ENCODE measurements around the gene SCN8A.

SCN8A gene

DNA sequence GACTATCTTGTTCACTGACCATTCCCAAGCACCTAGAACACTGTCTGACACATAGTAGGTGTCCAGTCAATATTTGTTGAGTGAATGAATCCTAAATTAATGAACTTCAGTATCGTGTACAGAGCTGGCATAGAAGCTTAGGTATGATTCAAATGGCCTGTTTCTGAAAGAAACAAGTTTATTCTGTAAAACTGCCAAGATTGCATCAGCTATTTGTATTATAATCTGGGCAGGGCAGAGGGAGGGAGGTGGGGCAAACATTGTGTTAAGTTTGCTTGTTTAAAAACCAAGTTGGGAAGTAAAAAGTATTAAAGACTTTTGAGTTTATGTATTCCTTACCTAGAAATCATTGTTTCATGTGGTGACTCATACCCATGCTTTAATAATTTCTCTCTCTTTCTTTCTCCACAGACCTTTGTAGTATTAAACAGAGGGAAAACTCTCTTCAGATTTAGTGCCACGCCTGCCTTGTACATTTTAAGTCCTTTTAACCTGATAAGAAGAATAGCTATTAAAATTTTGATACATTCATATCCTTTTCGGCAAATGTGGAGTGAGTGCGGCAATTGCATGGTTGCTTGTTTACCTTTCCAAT is 92.8 kb downstream of the SCN8A start:
- TF ChIP-seq POLR2AphosphoS5 (IDR thresholded peaks at IDR 0.05; ENCODE audit: low read depth), result no peak
- no peak for TF ChIP-seq SPI1 (IDR thresholded peaks at IDR 0.05; ENCODE audit: borderline replicate concordance, low read depth)
- TF ChIP-seq, protein P1, sequence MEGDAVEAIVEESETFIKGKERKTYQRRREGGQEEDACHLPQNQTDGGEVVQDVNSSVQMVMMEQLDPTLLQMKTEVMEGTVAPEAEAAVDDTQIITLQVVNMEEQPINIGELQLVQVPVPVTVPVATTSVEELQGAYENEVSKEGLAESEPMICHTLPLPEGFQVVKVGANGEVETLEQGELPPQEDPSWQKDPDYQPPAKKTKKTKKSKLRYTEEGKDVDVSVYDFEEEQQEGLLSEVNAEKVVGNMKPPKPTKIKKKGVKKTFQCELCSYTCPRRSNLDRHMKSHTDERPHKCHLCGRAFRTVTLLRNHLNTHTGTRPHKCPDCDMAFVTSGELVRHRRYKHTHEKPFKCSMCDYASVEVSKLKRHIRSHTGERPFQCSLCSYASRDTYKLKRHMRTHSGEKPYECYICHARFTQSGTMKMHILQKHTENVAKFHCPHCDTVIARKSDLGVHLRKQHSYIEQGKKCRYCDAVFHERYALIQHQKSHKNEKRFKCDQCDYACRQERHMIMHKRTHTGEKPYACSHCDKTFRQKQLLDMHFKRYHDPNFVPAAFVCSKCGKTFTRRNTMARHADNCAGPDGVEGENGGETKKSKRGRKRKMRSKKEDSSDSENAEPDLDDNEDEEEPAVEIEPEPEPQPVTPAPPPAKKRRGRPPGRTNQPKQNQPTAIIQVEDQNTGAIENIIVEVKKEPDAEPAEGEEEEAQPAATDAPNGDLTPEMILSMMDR (IDR thresholded peaks at IDR 0.05; ENCODE audit: insufficient read depth, low read length), result no peak
- TF ChIP-seq GABPA (IDR thresholded peaks at IDR 0.05; ENCODE audit: low read depth), result no peak
- TF ChIP-seq, protein P2, sequence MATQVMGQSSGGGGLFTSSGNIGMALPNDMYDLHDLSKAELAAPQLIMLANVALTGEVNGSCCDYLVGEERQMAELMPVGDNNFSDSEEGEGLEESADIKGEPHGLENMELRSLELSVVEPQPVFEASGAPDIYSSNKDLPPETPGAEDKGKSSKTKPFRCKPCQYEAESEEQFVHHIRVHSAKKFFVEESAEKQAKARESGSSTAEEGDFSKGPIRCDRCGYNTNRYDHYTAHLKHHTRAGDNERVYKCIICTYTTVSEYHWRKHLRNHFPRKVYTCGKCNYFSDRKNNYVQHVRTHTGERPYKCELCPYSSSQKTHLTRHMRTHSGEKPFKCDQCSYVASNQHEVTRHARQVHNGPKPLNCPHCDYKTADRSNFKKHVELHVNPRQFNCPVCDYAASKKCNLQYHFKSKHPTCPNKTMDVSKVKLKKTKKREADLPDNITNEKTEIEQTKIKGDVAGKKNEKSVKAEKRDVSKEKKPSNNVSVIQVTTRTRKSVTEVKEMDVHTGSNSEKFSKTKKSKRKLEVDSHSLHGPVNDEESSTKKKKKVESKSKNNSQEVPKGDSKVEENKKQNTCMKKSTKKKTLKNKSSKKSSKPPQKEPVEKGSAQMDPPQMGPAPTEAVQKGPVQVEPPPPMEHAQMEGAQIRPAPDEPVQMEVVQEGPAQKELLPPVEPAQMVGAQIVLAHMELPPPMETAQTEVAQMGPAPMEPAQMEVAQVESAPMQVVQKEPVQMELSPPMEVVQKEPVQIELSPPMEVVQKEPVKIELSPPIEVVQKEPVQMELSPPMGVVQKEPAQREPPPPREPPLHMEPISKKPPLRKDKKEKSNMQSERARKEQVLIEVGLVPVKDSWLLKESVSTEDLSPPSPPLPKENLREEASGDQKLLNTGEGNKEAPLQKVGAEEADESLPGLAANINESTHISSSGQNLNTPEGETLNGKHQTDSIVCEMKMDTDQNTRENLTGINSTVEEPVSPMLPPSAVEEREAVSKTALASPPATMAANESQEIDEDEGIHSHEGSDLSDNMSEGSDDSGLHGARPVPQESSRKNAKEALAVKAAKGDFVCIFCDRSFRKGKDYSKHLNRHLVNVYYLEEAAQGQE (IDR thresholded peaks at IDR 0.05; ENCODE audit: insufficient replicate concordance, low read depth), result no peak
- no peak for DNase-seq (ENCODE audit: low read depth in 1 of 2, low spot score in 1 of 2)
- H3K27me3 ChIP-seq (ENCODE audit: insufficient read depth, poor library complexity, severe bottlenecking), result peaks cover 10% of the 10 kb centered on the region
- H3K4me3 ChIP-seq (replicated peaks; ENCODE audit: insufficient read depth, low read length), result no peak overlapping the region
- no peak overlapping the region for H3K27ac ChIP-seq (replicated peaks)

DNA sequence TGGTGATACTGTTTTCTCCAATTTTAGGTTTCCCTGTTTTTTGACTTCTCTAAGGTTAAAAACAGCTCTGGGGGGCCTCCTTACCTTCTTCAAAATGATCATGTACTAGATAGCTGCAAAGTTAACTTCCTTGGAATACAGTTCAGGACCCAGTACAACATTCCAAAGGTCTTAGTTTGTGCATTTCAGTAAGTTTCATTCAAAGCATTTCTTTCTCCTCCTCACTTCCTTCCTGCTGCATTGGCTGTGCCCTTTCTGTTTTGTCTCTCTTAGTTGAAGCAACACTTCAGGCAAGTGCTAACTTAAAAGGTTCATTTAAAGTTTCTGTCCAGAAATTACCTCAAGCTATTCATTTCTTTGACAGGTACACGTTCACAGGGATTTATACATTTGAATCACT is 95.7 kb downstream of the SCN8A start:
- no peak for DNase-seq (ENCODE audit: low read depth in 1 of 2, low spot score in 1 of 2)
- H3K4me3 ChIP-seq (replicated peaks; ENCODE audit: insufficient read depth, low read length), result no peak overlapping the region
- no peak overlapping the region for H3K27ac ChIP-seq (replicated peaks)
- no peak for TF ChIP-seq GABPA (IDR thresholded peaks at IDR 0.05; ENCODE audit: low read depth)
- TF ChIP-seq POLR2AphosphoS5 (IDR thresholded peaks at IDR 0.05; ENCODE audit: low read depth), result no peak
- TF ChIP-seq, protein P2 (IDR thresholded peaks at IDR 0.05; ENCODE audit: insufficient replicate concordance, low read depth), result no peak
- TF ChIP-seq, protein P1 (IDR thresholded peaks at IDR 0.05; ENCODE audit: insufficient read depth, low read length), result no peak
- TF ChIP-seq SPI1 (IDR thresholded peaks at IDR 0.05; ENCODE audit: borderline replicate concordance, low read depth), result no peak
- H3K27me3 ChIP-seq (ENCODE audit: insufficient read depth, poor library complexity, severe bottlenecking), result peaks cover 13% of the 10 kb centered on the region

DNA sequence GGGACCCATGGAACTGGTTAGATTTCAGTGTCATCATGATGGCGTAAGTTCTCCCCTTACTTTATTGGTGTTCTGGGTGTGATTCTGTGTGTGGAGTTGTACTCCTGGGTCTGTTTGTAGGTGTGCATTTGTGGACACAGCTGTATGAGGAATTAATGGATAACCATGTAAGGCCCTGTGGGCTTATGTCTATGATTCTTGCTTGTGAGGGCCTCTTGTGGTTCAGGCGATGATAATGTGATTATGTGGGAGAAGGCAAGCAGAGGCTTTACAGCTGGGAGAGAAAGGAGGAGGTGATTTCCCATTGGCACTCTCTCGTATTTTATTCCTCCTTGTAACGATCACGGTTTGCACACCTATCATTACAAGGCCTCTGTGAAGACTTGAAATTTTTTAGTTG is 96.1 kb downstream of the SCN8A start:
- no peak for DNase-seq (ENCODE audit: low read depth in 1 of 2, low spot score in 1 of 2)
- no peak overlapping the region for H3K27ac ChIP-seq (replicated peaks)
- no peak overlapping the region for H3K4me3 ChIP-seq (replicated peaks; ENCODE audit: insufficient read depth, low read length)
- no peak for TF ChIP-seq SPI1 (IDR thresholded peaks at IDR 0.05; ENCODE audit: borderline replicate concordance, low read depth)
- TF ChIP-seq, protein P2 (IDR thresholded peaks at IDR 0.05; ENCODE audit: insufficient replicate concordance, low read depth), result no peak
- no peak for TF ChIP-seq POLR2AphosphoS5 (IDR thresholded peaks at IDR 0.05; ENCODE audit: low read depth)
- TF ChIP-seq, protein P1 (IDR thresholded peaks at IDR 0.05; ENCODE audit: insufficient read depth, low read length), result no peak
- TF ChIP-seq GABPA (IDR thresholded peaks at IDR 0.05; ENCODE audit: low read depth), result no peak
- H3K27me3 ChIP-seq (ENCODE audit: insufficient read depth, poor library complexity, severe bottlenecking), result peaks cover 13% of the 10 kb centered on the region

Measured in HL-60 (cell line).